RWPE2 (cell line): ENCODE results near the gene HS3ST5.
"Not testable (repeated sequence)": the region's sequence is repeated elsewhere in the genome, so short reads cannot be mapped to it uniquely, and the experiment has no call there.

Experiments used
- ATAC-seq: fragments of 200-7000 bp; cut with Tn5 transposase; 3 replicates; pipeline ENCODE4 v1.9.1; 2021; ENCODE audit warnings: low read depth
- DNase-seq: peaks from one replicate; pipeline ENCODE4 v3.0.0-alpha.2; 2020; ENCODE audit warnings: low spot score
- H3K27ac ChIP-seq: fragments of 450-650 bp; 2 replicates; pipeline ENCODE4 v1.5.1; 2017; ENCODE audit warnings: mild to moderate bottlenecking; ENCODE audit not compliant: poor library complexity, severe bottlenecking
- H3K27me3 ChIP-seq: fragments of 250-450 bp; sonication (Bioruptor Pico); 2 replicates; pipeline ENCODE4 v1.5.1; 2021; ENCODE audit warnings: mild to moderate bottlenecking, moderate library complexity; ENCODE audit not compliant: insufficient read depth, poor library complexity, severe bottlenecking
- H3K36me3 ChIP-seq: fragments of 250-450 bp; sonication (Bioruptor Pico); 2 replicates; pipeline ENCODE4 v1.5.1; 2020; ENCODE audit warnings: low read depth, mild to moderate bottlenecking, moderate library complexity
- H3K4me1 ChIP-seq: fragments of 250-450 bp; sonication (Bioruptor Pico); 2 replicates; pipeline ENCODE4 v1.5.1; 2021; ENCODE audit warnings: mild to moderate bottlenecking, moderate library complexity; ENCODE audit not compliant: insufficient read depth, poor library complexity, severe bottlenecking
- H3K4me3 ChIP-seq: fragments of 250-450 bp; sonication (Bioruptor Pico); 2 replicates; pipeline ENCODE4 v1.5.1; 2021; ENCODE audit warnings: mild to moderate bottlenecking, moderate library complexity; ENCODE audit not compliant: severe bottlenecking
- H3K9me3 ChIP-seq: fragments of 250-450 bp; sonication (Bioruptor Pico); 2 replicates; pipeline ENCODE4 v1.5.1; 2021; ENCODE audit warnings: mild to moderate bottlenecking, moderate library complexity; ENCODE audit not compliant: severe bottlenecking
- TF ChIP-seq, protein P1 (sequence below): fragments of 450-650 bp; IDR thresholded peaks from one replicate; pipeline ENCODE4 v1.5.1; 2017; ENCODE audit warnings: mild to moderate bottlenecking, moderate library complexity; ENCODE audit not compliant: poor library complexity, severe bottlenecking

The HS3ST5 gene

DNA sequence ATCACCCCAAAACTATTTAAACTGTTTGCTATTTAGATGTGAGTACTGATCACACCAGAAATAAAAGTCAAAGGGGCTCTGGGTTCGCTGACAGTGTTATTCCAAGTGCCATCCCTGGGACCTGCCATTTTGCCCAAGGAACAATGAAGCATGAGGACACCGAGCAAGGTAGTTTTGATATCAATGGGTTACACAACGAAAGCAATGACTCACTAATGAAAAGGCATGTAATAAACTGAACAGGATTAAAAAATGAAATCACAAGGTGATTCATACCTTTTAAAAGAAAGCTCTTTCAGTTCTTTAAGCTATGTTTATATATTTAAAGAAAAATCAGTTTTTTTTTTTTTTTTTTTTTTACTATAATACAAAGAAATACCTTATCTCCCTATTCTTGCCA is 102.0 kb downstream of the HS3ST5 start:
- ATAC-seq, result peak; percentile 41; the same call in 2 of the 3 replicates
- no peak for DNase-seq
- no peak overlapping the region for H3K27ac ChIP-seq
- no peak overlapping the region for H3K4me3 ChIP-seq
- no peaks in the 10 kb centered on the region for H3K9me3 ChIP-seq
- H3K4me1 ChIP-seq, result no peaks in the 10 kb centered on the region
- no peaks in the 10 kb centered on the region for H3K36me3 ChIP-seq
- no peaks in the 10 kb centered on the region for H3K27me3 ChIP-seq
- TF ChIP-seq, protein P1, sequence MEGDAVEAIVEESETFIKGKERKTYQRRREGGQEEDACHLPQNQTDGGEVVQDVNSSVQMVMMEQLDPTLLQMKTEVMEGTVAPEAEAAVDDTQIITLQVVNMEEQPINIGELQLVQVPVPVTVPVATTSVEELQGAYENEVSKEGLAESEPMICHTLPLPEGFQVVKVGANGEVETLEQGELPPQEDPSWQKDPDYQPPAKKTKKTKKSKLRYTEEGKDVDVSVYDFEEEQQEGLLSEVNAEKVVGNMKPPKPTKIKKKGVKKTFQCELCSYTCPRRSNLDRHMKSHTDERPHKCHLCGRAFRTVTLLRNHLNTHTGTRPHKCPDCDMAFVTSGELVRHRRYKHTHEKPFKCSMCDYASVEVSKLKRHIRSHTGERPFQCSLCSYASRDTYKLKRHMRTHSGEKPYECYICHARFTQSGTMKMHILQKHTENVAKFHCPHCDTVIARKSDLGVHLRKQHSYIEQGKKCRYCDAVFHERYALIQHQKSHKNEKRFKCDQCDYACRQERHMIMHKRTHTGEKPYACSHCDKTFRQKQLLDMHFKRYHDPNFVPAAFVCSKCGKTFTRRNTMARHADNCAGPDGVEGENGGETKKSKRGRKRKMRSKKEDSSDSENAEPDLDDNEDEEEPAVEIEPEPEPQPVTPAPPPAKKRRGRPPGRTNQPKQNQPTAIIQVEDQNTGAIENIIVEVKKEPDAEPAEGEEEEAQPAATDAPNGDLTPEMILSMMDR, result no peak

GRCh38 chr6:114228675-114229074 is 114.1 kb downstream of the HS3ST5 start:
- DNase-seq (no peak), ATAC-seq (no peak)
- no peaks in the 10 kb centered on the region for H3K27me3 ChIP-seq
- H3K27ac ChIP-seq, result no peak overlapping the region
- H3K9me3 ChIP-seq, result no peaks in the 10 kb centered on the region
- H3K4me1 ChIP-seq, result no peaks in the 10 kb centered on the region
- no peaks in the 10 kb centered on the region for H3K36me3 ChIP-seq
- TF ChIP-seq, protein P1, result no peak
- H3K4me3 ChIP-seq, result no peak overlapping the region

- H3K27ac ChIP-seq, result no peak overlapping the region
- no peaks in the 10 kb centered on the region for H3K27me3 ChIP-seq
- no peaks in the 10 kb centered on the region for H3K4me1 ChIP-seq
- H3K9me3 ChIP-seq, result no peaks in the 10 kb centered on the region
- ATAC-seq, result no peak
- no peak overlapping the region for H3K4me3 ChIP-seq
- no peak for DNase-seq
- TF ChIP-seq, protein P1, result no peak
- no peaks in the 10 kb centered on the region for H3K36me3 ChIP-seq
Measured at GRCh38 chr6:114227944-114228468, 114.8 kb downstream of the HS3ST5 start.

- H3K36me3 ChIP-seq, result no peaks in the 10 kb centered on the region
- ATAC-seq, result no peak
- H3K9me3 ChIP-seq, result no peaks in the 10 kb centered on the region
- TF ChIP-seq, protein P1, result no peak
- DNase-seq, result no peak
- no peaks in the 10 kb centered on the region for H3K4me1 ChIP-seq
- no peak overlapping the region for H3K27ac ChIP-seq
- no peak overlapping the region for H3K4me3 ChIP-seq
- peaks cover 9% of the 10 kb centered on the region for H3K27me3 ChIP-seq
Measured at GRCh38 chr6:114220241-114220640, 122.6 kb downstream of the HS3ST5 start.

DNA sequence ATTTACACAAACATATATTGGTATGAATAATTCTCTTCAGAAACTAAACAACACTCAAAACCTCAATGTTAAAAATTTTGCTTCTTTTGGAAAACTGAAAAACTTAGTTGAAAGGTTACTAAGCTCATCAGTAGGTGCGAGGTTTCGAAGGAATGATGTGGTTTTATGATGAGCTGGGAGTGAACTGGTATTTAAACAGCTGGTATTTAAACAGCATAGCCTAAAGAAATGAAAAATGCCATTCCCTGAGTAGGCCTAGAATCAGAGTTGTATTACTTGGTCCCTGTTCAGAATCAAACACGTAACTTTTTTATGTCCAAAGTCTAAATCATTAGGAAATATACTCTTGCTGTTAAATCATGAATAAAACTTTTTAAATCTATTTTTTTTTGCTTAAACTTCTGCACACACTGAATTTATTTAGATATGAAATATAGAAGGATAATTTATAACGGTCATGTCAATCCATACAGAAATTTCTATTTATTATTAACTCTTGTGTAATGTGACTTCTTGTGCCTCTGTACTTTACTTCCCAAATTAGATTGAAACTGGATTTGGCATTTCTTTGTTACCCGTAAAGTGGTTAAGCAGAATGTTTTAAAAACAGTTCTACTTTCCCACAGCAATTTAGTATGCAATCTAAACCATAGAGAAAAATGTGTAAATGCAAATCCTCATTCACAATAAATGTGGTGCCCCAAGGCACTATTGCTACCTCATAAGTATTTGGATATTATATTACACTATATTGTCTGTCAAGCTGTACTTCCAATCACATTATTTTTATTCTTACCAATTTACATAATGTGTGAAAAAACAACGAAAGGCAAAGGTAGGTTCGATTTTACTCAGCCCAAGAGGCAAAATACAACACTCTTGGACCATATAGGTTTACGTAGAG is 124.1 kb downstream of the HS3ST5 start:
- no peak for ATAC-seq
- H3K4me3 ChIP-seq, result no peak overlapping the region
- no peak for DNase-seq
- peaks cover 9% of the 10 kb centered on the region for H3K27me3 ChIP-seq
- no peaks in the 10 kb centered on the region for H3K4me1 ChIP-seq
- no peak overlapping the region for H3K27ac ChIP-seq
- TF ChIP-seq, protein P1, result no peak
- no peaks in the 10 kb centered on the region for H3K9me3 ChIP-seq
- H3K36me3 ChIP-seq, result no peaks in the 10 kb centered on the region

DNA sequence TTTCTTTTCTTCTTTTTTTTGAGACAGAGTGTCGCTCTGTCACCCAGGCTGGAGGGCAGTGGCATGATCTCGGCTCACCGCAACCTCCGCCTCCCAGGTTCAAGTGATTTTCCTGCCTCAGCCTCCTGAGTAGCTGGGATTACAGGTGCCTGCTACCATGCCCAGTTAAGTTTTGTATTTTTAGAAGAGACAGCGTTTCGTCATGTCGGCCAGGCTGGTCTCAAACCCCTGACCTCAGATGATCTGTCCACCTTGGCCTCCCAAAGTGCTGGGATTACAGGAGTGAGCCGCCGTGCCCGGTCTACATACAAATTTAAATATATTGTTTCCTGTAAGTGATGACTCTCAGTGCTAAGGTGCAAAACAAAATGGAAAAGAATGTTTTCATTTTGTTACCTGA is 124.8 kb downstream of the HS3ST5 start:
- not testable (repeated sequence) for H3K4me1 ChIP-seq, H3K27me3 ChIP-seq, H3K27ac ChIP-seq, ATAC-seq, H3K4me3 ChIP-seq, H3K9me3 ChIP-seq, H3K36me3 ChIP-seq, DNase-seq
